ENCODE measurements around the gene KLC1.

KLC1 gene

DNA sequence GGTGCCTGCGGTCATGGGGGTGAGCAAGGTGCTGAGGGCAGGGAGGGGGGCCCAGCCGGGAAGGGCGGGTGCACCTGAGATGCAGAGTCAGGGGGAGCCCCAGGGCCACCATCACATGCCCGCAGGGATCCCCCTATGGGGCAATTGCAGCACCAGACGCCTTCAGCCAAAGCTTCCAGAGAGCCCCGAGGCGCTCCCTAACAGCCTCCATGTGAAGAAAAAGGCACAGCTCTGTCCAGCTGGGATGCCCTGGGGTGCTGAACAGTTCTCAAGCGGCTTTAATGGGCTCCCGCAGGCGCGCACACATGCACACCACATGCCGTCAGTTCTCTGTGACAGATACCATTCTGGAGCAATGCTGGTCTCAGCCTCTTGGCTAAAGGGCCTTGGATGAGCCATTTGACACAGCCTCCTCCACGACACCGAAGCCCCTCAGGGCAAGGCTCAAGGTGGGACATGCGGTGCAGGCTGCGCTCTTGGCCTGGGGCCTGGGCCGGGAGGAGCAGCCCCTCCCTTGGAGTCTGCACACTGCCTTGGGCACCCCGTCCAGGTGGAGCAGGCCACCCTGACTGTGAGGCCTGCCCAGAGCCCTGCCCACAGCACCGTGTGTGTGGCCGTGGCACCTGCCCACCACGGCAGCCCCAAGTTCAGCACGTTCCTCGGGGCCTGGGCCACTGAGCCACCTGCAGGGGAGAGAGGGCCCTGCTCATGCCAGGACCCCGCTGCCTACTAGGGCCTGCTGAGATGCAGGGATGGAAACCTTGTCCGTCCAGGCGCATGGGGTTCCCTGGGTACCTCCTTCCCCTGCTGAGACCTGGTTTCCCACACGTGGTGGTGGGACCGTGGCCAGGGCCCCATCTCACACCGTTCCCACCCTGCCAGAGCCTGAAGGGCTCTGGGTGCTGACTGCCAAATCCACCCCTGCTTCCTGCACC lies 78.6 kb downstream of the KLC1 start:
- H3K36me3 Mint-ChIP-seq (ENCODE audit: insufficient read depth), result peaks cover 9% of the 10 kb centered on the region
- H3K4me1 Mint-ChIP-seq, result no peaks in the 10 kb centered on the region

DNA sequence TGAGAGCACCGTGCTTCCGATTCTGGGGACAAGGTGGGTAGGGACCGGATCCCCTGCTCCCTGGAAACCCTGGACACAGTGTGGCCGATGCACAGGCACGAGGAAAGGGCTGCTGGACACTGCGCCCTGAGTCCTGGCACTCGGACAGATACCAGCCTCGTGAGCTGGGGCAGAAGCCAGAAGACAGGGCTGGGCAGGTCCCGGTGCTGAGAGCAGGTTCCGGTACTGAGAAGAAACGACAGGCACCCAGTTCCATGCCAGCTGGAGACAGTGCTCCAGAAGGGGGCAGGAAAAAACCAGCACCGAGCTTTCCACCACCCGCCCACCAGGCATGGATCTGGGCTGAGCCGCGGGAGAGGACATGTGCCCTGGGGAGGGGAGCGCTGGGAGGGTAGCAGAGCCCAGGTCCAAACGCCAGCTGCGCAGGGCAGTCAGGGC lies 79.8 kb downstream of the KLC1 start:
- Mint-ChIP-seq H3K27me3 (no peaks in the 10 kb centered on the region), H3K4me3 (no peak overlapping the region), H3K9me3 (no peaks in the 10 kb centered on the region), H3K36me3 (ENCODE audit: insufficient read depth) (peaks cover 9% of the 10 kb centered on the region), H3K27ac (ENCODE audit: low read depth) (no peak overlapping the region), H3K4me1 (peaks cover 7% of the 10 kb centered on the region)
- ATAC-seq (replicated peaks; ENCODE audit: extremely low read depth, poor library complexity, severe bottlenecking) (no peak), DNase-seq (ENCODE audit: low spot score in 2 of 2) (no peak)

More for the DNA sequence above, 78.6 kb downstream of the KLC1 start:
- no peaks in the 10 kb centered on the region for H3K9me3 Mint-ChIP-seq
- no peak for ATAC-seq (replicated peaks; ENCODE audit: extremely low read depth, poor library complexity, severe bottlenecking)
- H3K27me3 Mint-ChIP-seq, result no peaks in the 10 kb centered on the region
- H3K27ac Mint-ChIP-seq (ENCODE audit: low read depth), result no peak overlapping the region
- no peak overlapping the region for H3K4me3 Mint-ChIP-seq
- no peak for DNase-seq (ENCODE audit: low spot score in 2 of 2)

DNA sequence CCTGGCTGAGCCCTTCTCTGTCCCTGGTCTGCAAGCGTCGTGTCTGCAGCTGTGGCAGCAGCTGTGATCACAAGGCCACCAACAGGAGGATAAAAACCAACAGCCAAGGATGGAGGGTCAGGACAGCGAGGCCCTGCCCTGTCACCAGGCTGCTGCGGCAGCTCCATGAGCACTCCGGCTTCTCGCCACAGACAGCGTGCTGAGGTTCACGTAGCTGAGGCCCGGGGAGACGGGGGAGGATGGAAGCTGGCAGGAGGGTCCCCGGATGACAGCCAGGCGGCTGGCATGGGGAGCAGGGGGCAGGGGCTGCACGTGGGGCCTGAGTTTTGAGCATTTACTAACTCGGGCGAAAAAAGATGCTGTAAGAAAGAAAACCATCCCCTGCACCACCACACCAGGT lies 80.8 kb downstream of the KLC1 start:
- Mint-ChIP-seq H3K9me3 (no peaks in the 10 kb centered on the region), H3K27ac (ENCODE audit: low read depth) (no peak overlapping the region), H3K4me3 (no peak overlapping the region), H3K36me3 (ENCODE audit: insufficient read depth) (peaks cover 10% of the 10 kb centered on the region), H3K4me1 (peaks cover 12% of the 10 kb centered on the region), H3K27me3 (no peaks in the 10 kb centered on the region)
- DNase-seq (ENCODE audit: low spot score in 2 of 2), result no peak
- no peak for ATAC-seq (replicated peaks; ENCODE audit: extremely low read depth, poor library complexity, severe bottlenecking)

DNA sequence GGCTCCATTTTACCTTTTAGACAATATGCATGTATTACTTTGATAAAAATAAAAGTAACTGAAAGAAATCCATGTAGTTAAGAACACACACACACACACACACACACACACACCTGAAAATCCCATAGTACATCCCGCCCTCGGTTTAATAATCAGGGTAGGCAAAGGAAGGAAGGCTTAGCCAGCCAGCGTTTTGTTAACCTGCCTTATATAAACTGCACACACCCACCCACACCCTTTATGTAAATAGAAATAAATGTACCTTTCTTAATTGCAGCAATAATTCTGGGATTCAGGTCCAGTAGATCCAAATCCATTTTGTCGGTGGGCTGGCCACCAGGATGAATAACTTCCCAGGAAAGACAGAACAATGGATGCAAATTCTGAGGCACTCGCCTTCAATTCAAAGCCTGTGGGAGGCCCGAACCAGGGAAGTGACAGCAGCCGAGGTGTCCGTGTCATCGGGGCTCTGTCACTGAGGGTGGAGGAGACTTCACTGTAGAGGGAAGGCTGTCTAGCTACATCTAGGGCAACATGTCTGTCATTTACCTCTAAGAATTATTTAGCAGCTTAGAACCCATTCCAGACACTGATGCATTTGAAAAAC lies 81.9 kb downstream of the KLC1 start:
- Mint-ChIP-seq H3K9me3 (no peaks in the 10 kb centered on the region), H3K27me3 (no peaks in the 10 kb centered on the region), H3K36me3 (ENCODE audit: insufficient read depth) (peaks cover 14% of the 10 kb centered on the region), H3K4me1 (peaks cover 18% of the 10 kb centered on the region), H3K4me3 (no peak overlapping the region), H3K27ac (ENCODE audit: low read depth) (no peak overlapping the region)
- no peak for DNase-seq (ENCODE audit: low spot score in 2 of 2)
- no peak for ATAC-seq (replicated peaks; ENCODE audit: extremely low read depth, poor library complexity, severe bottlenecking)

DNA sequence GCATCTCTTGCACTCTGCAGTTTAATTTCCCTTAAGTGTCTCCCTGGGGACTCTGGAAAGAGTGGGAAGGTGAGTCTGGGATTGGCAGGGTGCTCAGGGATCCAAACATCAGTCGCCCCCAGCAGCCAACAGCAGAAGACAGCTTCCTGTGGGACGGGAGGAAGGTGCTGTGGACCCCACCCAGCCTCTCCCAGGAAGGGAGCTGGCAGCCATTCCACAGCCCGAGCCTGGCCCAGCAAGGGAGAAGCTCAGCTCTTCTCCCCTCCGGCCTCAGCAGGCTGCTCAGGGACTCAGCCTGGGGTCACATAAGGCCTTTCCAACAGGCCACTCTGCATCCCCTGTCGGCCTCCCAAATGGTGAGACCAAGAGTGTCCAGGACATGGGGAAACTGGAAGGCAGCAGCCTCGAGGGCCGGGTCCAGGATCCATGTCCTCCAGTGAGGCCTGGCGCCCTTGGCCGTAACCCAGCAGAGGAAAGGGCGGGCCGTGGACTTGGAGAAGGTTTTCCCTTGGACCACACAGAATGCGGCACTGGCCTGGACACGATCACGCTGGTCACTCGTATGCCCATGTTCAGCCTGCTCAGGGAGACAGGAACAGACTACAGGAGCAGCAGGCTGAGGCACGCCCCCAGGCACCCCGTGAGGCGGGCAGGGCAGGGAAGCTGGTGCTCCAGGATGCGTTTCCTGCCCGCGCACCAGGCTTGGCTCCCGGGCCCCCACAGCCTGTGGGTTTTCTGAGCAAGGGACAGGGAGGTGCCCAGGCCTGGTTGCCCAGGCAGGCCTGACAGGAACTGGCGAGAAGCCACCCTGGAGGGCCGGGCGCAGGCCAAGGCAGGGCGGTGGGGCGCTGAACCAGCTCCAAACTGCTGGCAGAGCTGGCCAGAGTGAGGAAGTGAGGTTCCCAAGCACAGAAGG lies 82.8 kb downstream of the KLC1 start:
- ATAC-seq (replicated peaks; ENCODE audit: extremely low read depth, poor library complexity, severe bottlenecking), result no peak
- no peak for DNase-seq (ENCODE audit: low spot score in 2 of 2)
- Mint-ChIP-seq H3K4me1 (peaks cover 20% of the 10 kb centered on the region), H3K27ac (ENCODE audit: low read depth) (no peak overlapping the region), H3K27me3 (no peaks in the 10 kb centered on the region), H3K4me3 (no peak overlapping the region), H3K9me3 (no peaks in the 10 kb centered on the region), H3K36me3 (ENCODE audit: insufficient read depth) (peaks cover 18% of the 10 kb centered on the region)

DNA sequence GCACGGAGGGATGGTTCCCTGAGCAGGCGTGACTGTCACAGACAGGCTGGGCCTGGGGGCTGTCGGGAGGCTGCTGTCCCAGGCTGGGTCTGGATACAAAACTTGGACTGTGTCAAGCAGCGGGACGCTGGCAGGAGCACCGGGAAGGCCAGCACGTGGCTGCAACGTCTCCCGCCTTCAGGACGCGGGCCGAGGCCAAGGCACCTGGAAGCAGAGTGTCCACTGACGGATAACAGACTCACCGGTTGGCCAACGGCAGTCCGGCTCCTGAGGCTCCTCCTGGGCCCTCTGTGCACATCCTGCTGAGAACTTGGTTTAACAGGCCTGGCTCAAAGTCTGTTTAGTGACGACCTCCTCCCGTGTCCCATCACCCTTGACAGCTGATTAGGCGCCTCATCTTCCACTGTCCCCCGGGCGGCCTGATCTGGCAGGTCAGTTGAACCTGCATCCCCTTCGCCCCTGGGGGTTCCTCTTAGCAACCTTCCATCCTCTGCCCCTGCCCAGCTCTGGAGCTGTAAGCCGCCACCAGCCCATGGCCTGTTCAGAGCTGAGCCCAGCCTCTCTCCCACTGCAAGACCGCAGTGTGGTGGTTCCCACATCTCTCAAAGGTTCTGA lies 83.7 kb downstream of the KLC1 start:
- H3K27ac Mint-ChIP-seq (ENCODE audit: low read depth), result peak overlapping the region; percentile 78
- H3K9me3 Mint-ChIP-seq, result no peaks in the 10 kb centered on the region
- no peak overlapping the region for H3K4me3 Mint-ChIP-seq
- DNase-seq (ENCODE audit: low spot score in 2 of 2), result no peak
- no peak for ATAC-seq (replicated peaks; ENCODE audit: extremely low read depth, poor library complexity, severe bottlenecking)
- no peaks in the 10 kb centered on the region for H3K27me3 Mint-ChIP-seq
- peaks cover 30% of the 10 kb centered on the region for H3K4me1 Mint-ChIP-seq
- H3K36me3 Mint-ChIP-seq (ENCODE audit: insufficient read depth), result peaks cover 18% of the 10 kb centered on the region

DNA sequence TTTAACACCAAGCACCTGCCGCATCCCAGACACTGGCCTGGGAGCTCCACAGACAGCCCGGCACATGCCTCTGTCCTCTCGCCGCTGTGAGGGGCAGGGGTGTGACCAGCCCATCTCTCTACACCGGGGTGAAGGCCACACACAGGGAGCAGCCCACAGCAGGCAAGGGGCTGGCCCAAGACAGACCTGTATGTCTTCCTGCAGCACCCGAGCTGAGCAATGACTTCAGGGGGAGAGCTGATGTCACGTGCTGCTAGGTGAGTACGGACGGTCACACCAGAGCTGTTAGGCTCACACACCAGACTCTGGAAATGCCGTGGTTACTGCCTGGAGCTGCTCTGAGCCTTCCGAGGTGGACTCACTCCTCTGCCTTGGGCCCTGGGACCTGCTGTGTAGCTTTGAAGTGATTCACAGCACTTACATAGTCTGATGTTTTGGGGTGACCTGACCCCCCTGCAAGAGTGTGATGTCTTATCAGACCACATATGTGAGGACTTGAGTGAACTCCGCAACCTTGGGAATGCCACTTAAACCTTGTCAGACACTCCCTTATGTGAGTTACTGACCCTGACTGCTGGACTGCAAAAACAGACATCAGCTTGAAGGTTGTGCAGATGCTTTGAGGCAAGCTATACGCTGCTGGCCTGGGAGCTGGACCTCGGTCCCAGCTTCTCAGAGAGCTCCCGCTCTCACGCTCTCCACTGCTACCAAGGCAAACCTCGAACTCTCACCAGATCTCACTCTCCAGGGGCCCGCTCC lies 84.5 kb downstream of the KLC1 start:
- DNase-seq (ENCODE audit: low spot score in 2 of 2) (no peak), ATAC-seq (replicated peaks; ENCODE audit: extremely low read depth, poor library complexity, severe bottlenecking) (no peak)
- H3K27ac Mint-ChIP-seq (ENCODE audit: low read depth), result peak overlapping the region; percentile 78
- peaks cover 37% of the 10 kb centered on the region for H3K4me1 Mint-ChIP-seq
- peaks cover 14% of the 10 kb centered on the region for H3K36me3 Mint-ChIP-seq (ENCODE audit: insufficient read depth)
- H3K9me3 Mint-ChIP-seq, result no peaks in the 10 kb centered on the region
- H3K27me3 Mint-ChIP-seq, result no peaks in the 10 kb centered on the region
- H3K4me3 Mint-ChIP-seq, result peak overlapping the region; percentile 93

DNA sequence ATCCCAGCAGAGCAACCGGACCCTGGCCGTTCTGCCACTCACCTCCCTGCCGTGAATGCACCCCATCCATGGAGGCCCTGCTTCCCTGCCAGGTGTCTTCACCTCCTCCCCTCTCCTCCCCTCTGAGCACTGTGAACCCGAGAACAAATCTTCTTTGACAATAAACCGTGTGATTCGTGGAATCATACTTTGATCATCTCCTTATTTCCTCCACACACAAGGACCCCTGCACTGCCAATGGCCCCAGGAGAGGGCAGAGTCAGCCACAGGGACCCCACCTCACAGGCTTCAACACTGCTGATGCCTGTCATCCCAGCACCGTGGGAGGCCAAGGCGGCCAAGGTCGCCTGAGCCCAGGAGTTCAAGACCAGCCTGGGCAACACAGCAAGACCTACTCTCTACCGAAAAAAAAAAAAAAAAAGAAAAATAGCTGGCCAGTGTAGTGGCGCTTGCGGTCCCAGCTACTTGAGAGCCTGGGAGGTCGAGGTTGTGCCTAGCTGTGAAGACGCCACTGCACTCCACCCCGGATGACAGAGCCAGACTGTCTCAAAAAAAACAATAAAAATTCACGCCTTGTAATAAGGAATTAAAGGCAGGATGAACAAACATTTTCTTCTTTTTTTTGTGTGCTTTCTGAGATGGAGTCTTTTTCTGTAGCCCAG lies 85.2 kb downstream of the KLC1 start:
- peak overlapping the region; percentile 93 for H3K4me3 Mint-ChIP-seq

DNA sequence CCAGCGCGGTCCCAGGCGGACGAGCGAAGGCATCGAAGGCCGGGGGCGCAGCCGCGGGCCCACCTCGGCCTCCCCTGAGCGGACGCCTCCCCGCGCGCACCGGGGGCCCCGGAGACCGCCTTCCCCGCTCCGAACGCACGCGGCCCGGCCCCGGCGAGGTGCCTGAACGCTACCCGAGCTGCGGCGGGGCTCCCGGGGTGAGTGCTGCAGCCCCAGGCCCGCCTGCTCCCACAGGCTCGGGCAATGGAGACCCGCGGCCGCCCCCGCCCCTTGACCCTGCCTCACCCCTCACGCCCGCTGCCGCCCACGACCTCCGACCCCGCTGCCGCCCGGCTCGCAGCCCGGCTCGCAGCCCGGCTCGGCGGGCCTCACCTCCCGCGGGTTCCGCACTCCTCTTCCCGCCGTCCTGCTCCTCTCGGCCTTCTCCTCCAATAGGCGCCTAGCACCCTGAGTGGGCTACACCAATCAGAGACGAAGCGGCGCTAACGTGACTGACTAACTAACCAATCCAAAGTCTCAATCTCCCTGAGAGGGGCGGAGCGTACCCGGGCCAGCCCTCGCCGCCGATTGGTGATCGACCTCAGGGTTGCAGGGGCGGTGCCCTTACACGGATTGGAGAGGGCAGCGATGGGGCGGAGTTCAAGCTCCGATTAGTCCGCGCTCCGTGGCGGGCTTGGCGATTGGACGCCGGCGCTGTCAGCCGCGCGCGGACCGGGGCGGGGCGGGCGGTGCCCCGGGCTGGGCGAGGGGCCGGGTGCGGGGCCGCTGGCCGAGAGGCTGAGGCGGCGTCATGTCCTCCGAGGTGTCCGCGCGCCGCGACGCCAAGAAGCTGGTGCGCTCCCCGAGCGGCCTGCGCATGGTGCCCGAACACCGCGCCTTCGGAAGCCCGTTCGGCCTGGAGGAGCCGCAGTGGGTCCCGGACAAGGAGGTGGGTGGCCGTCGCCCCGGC lies 86.3 kb downstream of the KLC1 start, which contains the start of the genes XRCC3 and ZFYVE21:
Gene XRCC3, minus strand, starts transcription at position 400 of the 949 bp plus-strand sequence. CDS start 4,364 bp downstream, outside the sequence.
Gene ZFYVE21, plus strand, starts transcription at position 759 of the 949 bp plus-strand sequence. Its CDS starts 32 bp downstream, at position 791.
- H3K4me3 Mint-ChIP-seq, result peak within 1 kb of the TSS; percentile 93
- ATAC-seq (replicated peaks; ENCODE audit: extremely low read depth, poor library complexity, severe bottlenecking) (peak; percentile 97), DNase-seq (ENCODE audit: low spot score in 2 of 2) (peak; percentile 98 to 100)
- peak within 1 kb of the TSS; percentile 94 for H3K27ac Mint-ChIP-seq (ENCODE audit: low read depth)
- no peaks in the 10 kb centered on the region for H3K27me3 Mint-ChIP-seq
- peaks cover 49% of the 10 kb centered on the region for H3K4me1 Mint-ChIP-seq
- no peaks in the 10 kb centered on the region for H3K9me3 Mint-ChIP-seq
- peaks cover 14% of the 10 kb centered on the region for H3K36me3 Mint-ChIP-seq (ENCODE audit: insufficient read depth)

More for the DNA sequence above, 85.2 kb downstream of the KLC1 start:
- DNase-seq (ENCODE audit: low spot score in 2 of 2), result no peak
- H3K27me3 Mint-ChIP-seq, result no peaks in the 10 kb centered on the region
- peak overlapping the region; percentile 94 for H3K27ac Mint-ChIP-seq (ENCODE audit: low read depth)
- H3K9me3 Mint-ChIP-seq, result no peaks in the 10 kb centered on the region
- peaks cover 44% of the 10 kb centered on the region for H3K4me1 Mint-ChIP-seq
- no peak for ATAC-seq (replicated peaks; ENCODE audit: extremely low read depth, poor library complexity, severe bottlenecking)
- H3K36me3 Mint-ChIP-seq (ENCODE audit: insufficient read depth), result peaks cover 14% of the 10 kb centered on the region

DNA sequence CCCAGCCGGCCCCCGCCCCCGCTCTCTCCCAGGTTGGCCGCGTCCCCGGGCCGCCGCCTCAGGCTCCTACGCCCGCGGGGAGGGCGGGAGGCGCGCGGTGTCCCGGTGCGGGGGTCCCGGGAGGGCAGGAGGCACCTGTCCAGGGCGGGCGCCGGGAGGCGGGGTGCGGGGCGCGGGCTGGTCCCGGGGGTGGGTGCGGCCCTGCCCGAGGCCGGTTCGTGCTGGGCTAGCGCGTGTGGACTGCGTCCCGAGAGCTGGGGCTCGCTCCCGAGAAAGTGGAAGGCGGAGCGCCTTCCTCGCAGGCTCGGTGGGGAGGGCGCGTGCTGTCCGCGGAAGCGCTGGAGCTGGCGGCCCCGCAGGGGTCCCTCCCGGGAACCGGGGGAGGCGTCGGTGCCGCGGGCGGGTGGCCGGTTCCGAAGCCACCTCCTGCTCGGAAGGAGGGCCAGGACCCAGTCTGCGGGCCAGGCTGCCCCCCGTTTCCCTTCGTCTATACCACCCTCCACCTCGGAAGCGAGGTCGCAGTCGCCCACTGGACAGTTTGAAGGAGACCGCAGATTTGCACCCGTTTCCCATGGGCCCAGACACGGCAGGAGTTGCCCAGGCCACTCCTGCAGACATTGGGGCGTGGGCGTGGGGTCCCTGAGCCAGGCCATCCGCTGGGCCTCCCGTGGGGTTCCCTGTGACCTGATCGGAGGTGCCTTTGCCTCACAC lies 87.2 kb downstream of the KLC1 start:
- no peak overlapping the region for H3K27ac Mint-ChIP-seq (ENCODE audit: low read depth)
- H3K4me1 Mint-ChIP-seq, result peaks cover 51% of the 10 kb centered on the region
- DNase-seq (ENCODE audit: low spot score in 2 of 2) (no peak), ATAC-seq (replicated peaks; ENCODE audit: extremely low read depth, poor library complexity, severe bottlenecking) (no peak)
- peak overlapping the region; percentile 93 for H3K4me3 Mint-ChIP-seq
- no peaks in the 10 kb centered on the region for H3K9me3 Mint-ChIP-seq
- no peaks in the 10 kb centered on the region for H3K27me3 Mint-ChIP-seq
- peaks cover 15% of the 10 kb centered on the region for H3K36me3 Mint-ChIP-seq (ENCODE audit: insufficient read depth)

Data from central memory CD8-positive, alpha-beta T cell (primary cell).